RPMI7951 (cell line): ENCODE data around the gene TNK2. TPM values are rescaled to one million over a fixed set of nuclear protein-coding genes. Genes with fewer than 3 reads are reported as not detected.
"Not testable (repeated sequence)": the region's sequence is repeated elsewhere in the genome, so short reads cannot be mapped to it uniquely, and the experiment has no call there.

Experiments used
- DNase-seq: peaks from one replicate; pipeline ENCODE4 v3.0.0-alpha.2; 2012; ENCODE audit warnings: low read depth
- total RNA-seq: library from RNA; depleted of rRNA; stranded (reverse); fragments of >200 nt; shearing (Covaris generic); gene quantifications from 2 replicates; pipeline ENCODE4 v1.2.3, GENCODE V29; 2014; rRNA removed

TNK2 gene
- total RNA-seq = 7.1 and 8.7 TPM in 2 replicates

GRCh38 chr3:195907934-195908693 lies at the start of gene TNK2:
TSS of gene TNK2 (minus strand) at chr3:195908551. CDS start at chr3:195888588, 19,963 bp downstream.
- DNase-seq = peak; percentile 65

GRCh38 chr3:195956577-195956976 lies 48.2 kb upstream of the TNK2 start:
- no peak for DNase-seq

- not testable (repeated sequence) for DNase-seq
Observed at GRCh38 chr3:195955416-195955841, 47.1 kb upstream of the TNK2 start.

GRCh38 chr3:195954752-195955119 lies 46.4 kb upstream of the TNK2 start:
- not testable (repeated sequence) for DNase-seq

- peak; percentile 39 for DNase-seq
Observed at GRCh38 chr3:195954052-195954751, 45.9 kb upstream of the TNK2 start.

- not testable (repeated sequence) for DNase-seq
Observed at GRCh38 chr3:195952590-195952989, 44.2 kb upstream of the TNK2 start.

GRCh38 chr3:195951443-195952177 lies 43.3 kb upstream of the TNK2 start:
- DNase-seq = not testable (repeated sequence)

- DNase-seq = not testable (repeated sequence)
Observed at GRCh38 chr3:195950731-195951130, 42.4 kb upstream of the TNK2 start.

GRCh38 chr3:195950164-195950563 lies 41.8 kb upstream of the TNK2 start:
- not testable (repeated sequence) for DNase-seq

- not testable (repeated sequence) for DNase-seq
Observed at GRCh38 chr3:195946910-195947699, 38.8 kb upstream of the TNK2 start.

- DNase-seq = not testable (repeated sequence)
Observed at GRCh38 chr3:195941265-195941815, 33.0 kb upstream of the TNK2 start.

GRCh38 chr3:195940806-195941205 lies 32.5 kb upstream of the TNK2 start:
- DNase-seq = not testable (repeated sequence)

GRCh38 chr3:195939526-195940470 lies 31.4 kb upstream of the TNK2 start:
- DNase-seq = not testable (repeated sequence)

GRCh38 chr3:195933044-195933430 lies 24.7 kb upstream of the TNK2 start:
- DNase-seq = not testable (repeated sequence)

- DNase-seq = no peak
Observed at GRCh38 chr3:195932418-195933043, 24.2 kb upstream of the TNK2 start.

GRCh38 chr3:195931582-195932273 lies 23.4 kb upstream of the TNK2 start:
- no peak for DNase-seq

- DNase-seq = no peak
Observed at GRCh38 chr3:195929452-195929851, 21.1 kb upstream of the TNK2 start.

GRCh38 chr3:195921334-195921791 lies 13.0 kb upstream of the TNK2 start:
- peak; percentile 38 for DNase-seq

GRCh38 chr3:195918176-195918575 lies 9.8 kb upstream of the TNK2 start:
- DNase-seq = no peak
